Measurements from ENCODE around the gene NECAP2. TPM values are rescaled to one million over a fixed set of nuclear protein-coding genes. Genes with fewer than 3 reads are reported as not detected.
A peak's percentile ranks its signal among the peaks of the same experiment; 100 is the strongest.

NECAP2 gene
- total and polyA plus RNA-seq, 2 experiments from 2014 or later = 34.4 to 38.4 TPM

DNA sequence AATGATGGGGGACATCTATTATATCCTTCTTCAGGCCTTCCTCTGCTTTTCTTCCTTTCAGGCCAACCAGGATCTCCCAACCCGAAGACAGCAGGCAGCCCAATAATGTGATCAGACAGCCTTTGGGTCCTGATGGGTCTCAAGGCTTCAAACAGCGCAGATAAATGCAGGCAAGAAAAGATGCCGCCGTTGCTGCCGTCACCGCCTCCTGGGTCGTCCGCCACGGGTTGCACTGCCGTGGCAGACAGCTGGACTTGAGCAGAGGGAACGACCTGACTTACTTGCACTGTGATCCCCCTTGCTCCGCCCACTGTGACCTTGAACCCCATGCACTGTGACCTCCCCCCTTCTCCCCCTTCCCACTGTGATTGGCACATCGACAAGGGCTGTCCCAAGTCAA is 45.5 kb upstream of the NECAP2 start:
- peaks cover 32% of the 10 kb centered on the region for H3K36me3 ChIP-seq
- TF ChIP-seq, protein P1, sequence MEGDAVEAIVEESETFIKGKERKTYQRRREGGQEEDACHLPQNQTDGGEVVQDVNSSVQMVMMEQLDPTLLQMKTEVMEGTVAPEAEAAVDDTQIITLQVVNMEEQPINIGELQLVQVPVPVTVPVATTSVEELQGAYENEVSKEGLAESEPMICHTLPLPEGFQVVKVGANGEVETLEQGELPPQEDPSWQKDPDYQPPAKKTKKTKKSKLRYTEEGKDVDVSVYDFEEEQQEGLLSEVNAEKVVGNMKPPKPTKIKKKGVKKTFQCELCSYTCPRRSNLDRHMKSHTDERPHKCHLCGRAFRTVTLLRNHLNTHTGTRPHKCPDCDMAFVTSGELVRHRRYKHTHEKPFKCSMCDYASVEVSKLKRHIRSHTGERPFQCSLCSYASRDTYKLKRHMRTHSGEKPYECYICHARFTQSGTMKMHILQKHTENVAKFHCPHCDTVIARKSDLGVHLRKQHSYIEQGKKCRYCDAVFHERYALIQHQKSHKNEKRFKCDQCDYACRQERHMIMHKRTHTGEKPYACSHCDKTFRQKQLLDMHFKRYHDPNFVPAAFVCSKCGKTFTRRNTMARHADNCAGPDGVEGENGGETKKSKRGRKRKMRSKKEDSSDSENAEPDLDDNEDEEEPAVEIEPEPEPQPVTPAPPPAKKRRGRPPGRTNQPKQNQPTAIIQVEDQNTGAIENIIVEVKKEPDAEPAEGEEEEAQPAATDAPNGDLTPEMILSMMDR (IDR thresholded peaks at IDR 0.05; ENCODE audit: low read depth, low read length) = no peak

DNA sequence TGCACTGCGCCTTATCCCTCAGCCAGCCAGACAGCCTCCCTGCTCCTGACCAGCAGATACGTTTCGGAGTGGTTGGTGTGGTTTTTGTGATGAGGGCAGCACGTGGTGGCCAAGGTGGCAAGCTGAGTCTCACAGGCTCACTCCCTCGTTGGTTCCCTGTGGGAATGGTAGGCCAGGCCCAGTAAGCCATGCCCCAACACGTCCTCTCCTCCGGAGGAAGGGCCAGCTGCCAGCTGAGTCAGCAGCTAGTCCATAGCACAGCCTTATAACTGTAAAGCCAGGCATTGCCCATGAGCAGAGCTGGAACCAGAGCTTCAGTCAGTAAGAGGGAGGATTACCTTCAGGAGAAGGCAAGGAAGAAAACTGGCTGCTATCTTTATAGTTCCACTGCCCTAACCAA is 43.9 kb upstream of the NECAP2 start:
- peak in 1 of 2 donors; percentile 88 for DNase-seq (ENCODE audit: low read depth in 1 of 2, low spot score in 1 of 2)

More for the DNA sequence above, 45.5 kb upstream of the NECAP2 start:
- H3K4me1 ChIP-seq (ENCODE audit: low read depth) = no peaks in the 10 kb centered on the region
- H3K27ac ChIP-seq = no peak overlapping the region
- H3K27me3 ChIP-seq = no peaks in the 10 kb centered on the region
- no peak overlapping the region for H3K4me3 ChIP-seq
- DNase-seq (ENCODE audit: low read depth in 1 of 2, low spot score in 1 of 2) = no peak
- no peaks in the 10 kb centered on the region for H3K9me3 ChIP-seq (ENCODE audit: low read depth)

DNA sequence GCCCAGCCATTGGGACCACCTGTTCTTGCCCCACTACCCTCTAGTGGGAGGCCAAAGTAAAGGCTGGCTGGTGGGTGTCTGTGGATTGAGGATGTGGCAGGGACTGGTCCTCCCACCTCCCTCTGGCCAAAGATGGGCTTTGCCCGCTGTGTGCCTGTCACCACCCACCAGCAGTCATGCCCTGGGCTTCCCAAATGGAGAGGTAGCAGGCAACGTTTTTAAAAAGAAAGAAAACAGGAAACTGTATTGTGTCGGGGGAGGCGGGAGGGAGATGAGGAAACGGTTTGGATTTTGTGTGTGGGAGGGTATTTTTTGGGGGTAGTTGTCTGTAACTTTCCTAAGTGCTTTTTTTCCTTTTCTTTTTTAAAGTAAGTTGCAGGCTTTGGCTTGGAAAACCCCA is 43.4 kb upstream of the NECAP2 start:
- no peaks in the 10 kb centered on the region for H3K9me3 ChIP-seq (ENCODE audit: low read depth)
- DNase-seq (ENCODE audit: low read depth in 1 of 2, low spot score in 1 of 2) = peak in 1 of 2 donors; percentile 28
- H3K4me3 ChIP-seq = no peak overlapping the region
- TF ChIP-seq, protein P1 (IDR thresholded peaks at IDR 0.05; ENCODE audit: low read depth, low read length) = no peak
- H3K27ac ChIP-seq = no peak overlapping the region
- H3K27me3 ChIP-seq = no peaks in the 10 kb centered on the region
- peaks cover 32% of the 10 kb centered on the region for H3K36me3 ChIP-seq
- H3K4me1 ChIP-seq (ENCODE audit: low read depth) = no peaks in the 10 kb centered on the region

More for the DNA sequence above, 43.9 kb upstream of the NECAP2 start:
- no peaks in the 10 kb centered on the region for H3K9me3 ChIP-seq (ENCODE audit: low read depth)
- TF ChIP-seq, protein P1 (IDR thresholded peaks at IDR 0.05; ENCODE audit: low read depth, low read length) = no peak
- no peaks in the 10 kb centered on the region for H3K27me3 ChIP-seq
- peaks cover 32% of the 10 kb centered on the region for H3K36me3 ChIP-seq
- H3K4me3 ChIP-seq = no peak overlapping the region
- H3K27ac ChIP-seq = no peak overlapping the region
- no peaks in the 10 kb centered on the region for H3K4me1 ChIP-seq (ENCODE audit: low read depth)

DNA sequence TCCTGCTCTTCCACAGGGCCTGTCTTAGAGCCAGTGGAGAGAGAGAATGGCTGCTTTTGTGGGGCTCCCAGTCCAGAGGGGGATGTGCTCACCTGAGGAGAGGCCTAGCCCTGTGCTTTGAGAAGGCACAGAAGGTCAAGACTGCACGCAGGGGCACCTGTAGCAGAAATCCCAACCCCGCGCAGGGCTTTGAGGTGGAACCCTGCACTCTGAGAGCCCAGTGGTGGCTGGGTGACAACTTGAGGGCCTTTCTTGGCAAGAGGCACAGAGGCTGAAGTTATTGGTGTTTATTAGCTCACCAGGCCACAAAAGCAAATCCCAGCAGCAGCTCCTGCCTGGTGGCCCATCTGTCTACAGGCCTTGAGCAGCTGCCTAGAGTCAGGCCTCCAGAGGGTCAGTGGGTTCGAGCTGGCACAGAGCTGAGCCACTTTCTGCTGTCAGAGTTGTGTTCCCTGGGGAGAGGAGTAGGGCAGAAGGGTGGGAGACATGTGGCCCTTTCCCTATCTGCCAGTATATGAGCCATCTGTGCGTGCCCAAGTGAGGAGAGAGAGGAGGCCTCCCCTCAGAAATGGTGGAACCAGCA is 42.1 kb upstream of the NECAP2 start:
- TF ChIP-seq, protein P1 (IDR thresholded peaks at IDR 0.05; ENCODE audit: low read depth, low read length) = no peak
- Histone ChIP-seq H3K4me3 (no peak overlapping the region), H3K4me1 (ENCODE audit: low read depth) (no peaks in the 10 kb centered on the region), H3K9me3 (ENCODE audit: low read depth) (no peaks in the 10 kb centered on the region), H3K27ac (no peak overlapping the region), H3K36me3 (peaks cover 31% of the 10 kb centered on the region), H3K27me3 (no peaks in the 10 kb centered on the region)
- no peak for DNase-seq (ENCODE audit: low read depth in 1 of 2, low spot score in 1 of 2)

DNA sequence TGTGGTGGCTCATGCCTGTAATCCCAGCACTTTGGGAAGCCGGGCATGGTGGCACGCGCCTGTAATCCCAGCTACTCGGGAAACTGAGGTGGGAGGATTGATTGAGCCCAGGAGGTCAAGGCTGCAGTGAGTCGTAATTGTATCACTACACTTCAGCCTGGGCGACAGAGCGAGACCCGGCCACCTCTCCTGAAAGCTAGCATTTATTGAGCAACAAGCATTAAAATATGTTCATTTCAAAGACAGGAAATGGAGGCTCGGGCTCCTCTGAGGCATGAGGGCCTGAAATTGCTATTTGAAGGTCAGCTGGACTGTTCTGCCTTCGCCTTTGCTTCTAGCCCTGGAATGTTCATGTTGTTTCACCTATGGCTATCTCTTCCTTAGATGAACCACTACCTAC is 37.8 kb upstream of the NECAP2 start:
- Histone ChIP-seq H3K4me1 (ENCODE audit: low read depth) (no peaks in the 10 kb centered on the region), H3K27me3 (no peaks in the 10 kb centered on the region), H3K27ac (no peak overlapping the region), H3K4me3 (no peak overlapping the region), H3K9me3 (ENCODE audit: low read depth) (no peaks in the 10 kb centered on the region), H3K36me3 (no peaks in the 10 kb centered on the region)
- DNase-seq (ENCODE audit: low read depth in 1 of 2, low spot score in 1 of 2) = peak in 1 of 2 donors; percentile 23
- TF ChIP-seq, protein P1 (IDR thresholded peaks at IDR 0.05; ENCODE audit: low read depth, low read length) = no peak
